NCI-H524 treated with DMSO at 0.1 percent for 48 hours (cell line): ENCODE data around the gene SH3BGRL2.
"Not testable (repeated sequence)": the region's sequence is repeated elsewhere in the genome, so short reads cannot be mapped to it uniquely, and the experiment has no call there.

Experiments
- DNase-seq: peaks from one replicate; lab custom pipeline; 2025; lab: John Stamatoyannopoulos, UW

The SH3BGRL2 gene

GRCh38 chr6:79614326-79615305, 16.5 kb upstream of the SH3BGRL2 start:
- no peak for DNase-seq

- DNase-seq: no peak
Measured at GRCh38 chr6:79617518-79617941, 13.6 kb upstream of the SH3BGRL2 start.

GRCh38 chr6:79618425-79618824, 12.7 kb upstream of the SH3BGRL2 start:
- DNase-seq: not testable (repeated sequence)

DNA sequence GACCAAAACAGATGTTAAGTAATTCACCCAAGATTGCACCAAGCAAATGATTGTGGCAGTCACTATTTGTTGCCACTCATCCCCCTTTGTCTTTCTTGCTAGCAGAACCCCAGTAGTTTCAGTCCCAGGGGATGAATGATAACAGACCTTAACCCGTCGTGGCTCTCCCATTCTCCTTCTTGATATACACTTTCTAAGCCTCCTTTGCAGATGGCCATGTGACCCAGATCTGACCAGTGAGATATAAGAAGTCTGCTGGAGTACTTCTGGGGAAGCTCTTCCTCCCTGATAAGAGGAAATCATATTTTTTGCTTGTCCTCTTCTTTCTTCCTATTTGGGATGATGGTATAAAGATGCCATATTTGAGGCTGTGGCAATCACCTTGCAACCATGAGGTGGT, 9.6 kb upstream of the SH3BGRL2 start:
- no peak for DNase-seq

GRCh38 chr6:79622364-79622763, 8.8 kb upstream of the SH3BGRL2 start:
- no peak for DNase-seq

DNA sequence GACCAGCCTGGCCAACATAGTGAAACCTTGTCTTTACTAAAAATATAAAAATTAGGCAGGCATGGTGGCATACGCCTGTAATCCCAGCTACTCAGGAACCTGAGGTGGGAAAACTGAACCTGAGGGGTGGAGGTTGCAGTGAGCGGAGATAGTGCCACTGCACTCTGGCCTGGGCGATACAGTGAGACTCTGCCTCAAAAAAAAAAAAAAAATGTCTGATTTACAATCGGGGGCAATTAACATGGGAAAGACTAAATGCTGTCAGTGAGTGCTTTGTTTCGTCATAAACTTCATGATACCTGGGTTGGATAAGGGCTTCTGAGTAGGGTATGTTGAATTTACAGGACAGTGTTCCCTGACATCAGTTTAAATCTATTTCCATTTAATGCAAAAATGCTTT, 8.0 kb upstream of the SH3BGRL2 start:
- no peak for DNase-seq

DNA sequence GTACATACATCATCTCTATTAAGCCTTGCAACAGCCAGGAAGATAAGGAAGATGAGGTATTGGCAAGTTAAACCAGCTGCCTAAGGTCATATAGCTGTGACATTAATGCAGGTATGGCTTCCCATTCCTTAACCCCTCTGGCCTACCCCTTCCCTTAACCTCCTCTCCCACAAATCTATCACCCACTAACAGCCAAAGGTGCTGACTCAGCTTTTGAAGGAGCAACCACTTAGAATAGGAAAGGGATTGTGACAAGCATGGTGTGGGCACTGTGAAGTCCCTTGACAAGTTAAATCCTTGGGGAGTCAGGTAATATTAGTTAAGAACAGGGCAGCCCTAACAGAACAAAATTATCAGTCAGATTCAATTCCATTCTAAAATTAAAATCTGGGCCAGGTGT, 5.4 kb upstream of the SH3BGRL2 start:
- DNase-seq: no peak

GRCh38 chr6:79626811-79627210, 4.3 kb upstream of the SH3BGRL2 start:
- DNase-seq: no peak

- DNase-seq: no peak
Measured at GRCh38 chr6:79627422-79627821, 3.7 kb upstream of the SH3BGRL2 start.

DNA sequence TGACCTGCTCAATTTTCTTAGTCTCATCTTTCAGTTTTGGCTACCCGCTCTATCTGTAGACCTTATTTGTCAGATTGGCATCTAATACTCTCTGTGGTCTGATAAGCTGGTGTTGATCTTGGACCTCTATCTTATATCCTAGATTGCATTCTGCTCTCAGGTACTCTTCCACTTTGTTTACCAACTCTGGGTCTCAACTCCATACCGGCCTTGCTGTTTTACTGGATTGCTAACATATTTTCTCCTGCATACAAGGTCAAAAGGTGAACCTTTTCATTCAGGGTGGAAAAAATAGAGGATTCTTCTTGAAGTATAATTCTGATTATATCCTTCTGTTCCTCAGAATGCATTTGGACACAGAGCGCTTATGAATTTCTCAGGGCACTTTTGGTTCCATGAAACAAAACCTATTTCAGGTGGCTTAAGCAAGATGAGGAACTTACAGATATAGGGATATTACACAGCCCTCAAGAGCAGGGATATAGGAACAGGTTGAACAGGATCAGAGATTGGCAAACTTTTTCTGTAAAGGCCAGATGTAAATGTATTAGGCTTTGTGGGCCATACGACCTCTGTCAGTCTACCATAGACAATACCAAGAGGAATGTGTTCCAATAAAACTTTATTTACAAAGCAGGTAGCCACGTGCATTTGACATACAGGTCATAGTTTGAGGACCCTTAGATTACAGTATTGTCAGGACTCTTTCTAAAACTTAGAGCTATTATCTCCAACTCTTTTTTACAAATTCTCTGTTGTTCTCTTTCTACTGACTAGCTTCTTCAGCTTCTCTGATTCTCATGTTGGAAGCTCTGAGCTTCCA, 2.5 kb upstream of the SH3BGRL2 start:
- no peak for DNase-seq

DNA sequence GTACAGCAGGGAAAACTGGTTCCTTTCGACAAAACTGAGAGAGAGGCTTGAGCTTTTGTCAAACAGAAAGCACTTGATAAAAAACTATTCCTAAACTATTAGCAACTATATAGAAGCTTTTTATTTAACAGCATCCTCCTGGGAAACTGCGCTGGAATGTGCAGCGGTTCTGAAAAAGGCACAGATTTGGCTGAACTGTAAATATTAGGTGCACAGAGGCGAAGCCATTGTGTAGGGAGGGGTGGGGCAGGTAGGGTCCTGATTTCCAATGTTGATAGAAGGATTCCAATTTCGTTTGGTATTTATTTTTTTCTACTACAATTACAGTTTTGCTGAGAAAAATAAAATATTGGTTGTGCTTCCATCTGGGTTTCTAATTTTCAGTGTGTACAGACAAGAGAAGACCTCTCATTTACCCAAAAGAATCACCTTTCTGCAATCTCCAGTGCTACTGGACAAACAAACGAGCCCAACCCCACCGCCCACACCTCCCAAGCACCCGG, 698 bp upstream of the SH3BGRL2 start:
- no peak for DNase-seq

DNA sequence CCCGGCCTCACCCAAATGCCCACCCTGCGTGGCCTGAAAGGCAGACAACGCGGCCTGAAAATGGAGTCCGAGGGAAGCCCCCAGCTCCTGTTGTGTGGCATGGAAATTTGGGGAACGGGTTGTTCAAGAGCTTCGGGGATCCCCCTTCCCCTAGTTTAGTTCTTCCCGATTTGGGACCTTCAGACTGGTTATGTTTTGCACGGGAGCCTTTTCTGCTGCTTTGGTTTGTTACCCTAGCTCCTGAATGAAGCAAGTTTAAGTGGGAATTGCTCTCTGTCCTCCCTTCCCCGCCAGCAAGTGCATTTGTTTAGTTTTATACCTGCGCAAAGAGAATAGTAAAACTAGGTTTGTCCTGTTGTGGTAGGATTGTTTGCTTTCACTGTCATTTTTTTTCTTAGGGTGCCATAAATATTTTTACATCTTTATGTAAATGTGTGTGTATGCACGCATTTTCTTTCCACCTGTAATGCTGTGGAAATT, 604 bp downstream of the SH3BGRL2 start:
- DNase-seq: no peak

- DNase-seq: no peak
Measured at GRCh38 chr6:79632580-79632979, 1.5 kb downstream of the SH3BGRL2 start.

DNA sequence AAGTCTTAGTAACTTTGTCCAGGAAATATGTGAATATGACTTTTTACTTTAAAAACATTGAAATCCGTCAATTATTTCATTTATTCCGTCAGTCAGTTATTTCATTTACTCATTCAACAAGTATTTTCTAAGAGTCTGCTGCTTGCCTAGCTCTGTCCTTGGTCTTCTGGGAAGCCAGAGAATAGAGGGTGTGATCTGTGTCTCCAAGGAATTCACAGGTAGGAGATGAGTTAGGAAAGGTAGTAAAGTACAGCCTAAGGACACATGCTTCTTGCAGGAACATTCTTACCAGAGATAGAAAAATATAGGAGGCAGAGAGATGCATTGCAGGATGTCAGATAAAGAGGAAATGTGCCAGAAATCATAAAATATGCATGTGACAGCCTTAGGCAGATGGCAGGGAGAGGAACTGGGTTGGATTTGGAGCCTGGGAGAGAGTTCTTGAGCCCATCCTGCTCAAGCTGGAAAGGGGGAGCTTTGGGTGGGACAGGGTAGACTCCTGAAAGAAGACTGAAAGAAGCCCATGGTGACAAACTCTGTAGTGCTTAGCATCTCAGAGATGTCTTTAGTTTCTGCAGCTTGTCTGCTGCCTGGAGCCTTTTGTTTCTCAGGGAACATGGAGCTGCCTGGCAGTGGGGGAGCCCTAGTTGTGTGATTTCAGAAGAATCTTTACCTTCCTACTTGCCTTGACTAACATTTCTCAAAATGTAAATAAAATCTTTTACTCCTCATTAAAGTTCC, 3.5 kb downstream of the SH3BGRL2 start:
- DNase-seq: no peak

DNA sequence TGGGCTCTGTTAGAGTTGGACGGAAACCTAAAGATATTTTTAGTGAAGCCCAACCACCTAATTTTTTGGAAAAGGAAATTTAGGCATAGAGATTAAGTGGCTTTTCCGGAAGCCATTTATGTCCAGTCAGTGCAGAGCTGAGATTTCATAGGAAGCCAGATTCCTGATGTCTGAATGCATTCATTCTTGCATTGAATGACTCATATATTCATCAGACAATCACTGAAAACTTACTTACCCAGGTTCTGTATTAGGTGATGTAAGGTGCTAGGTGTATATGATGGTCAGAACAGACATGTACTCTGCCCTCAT, 4.1 kb downstream of the SH3BGRL2 start:
- no peak for DNase-seq

- DNase-seq: no peak
Measured at GRCh38 chr6:79636673-79637072, 5.5 kb downstream of the SH3BGRL2 start.

DNA sequence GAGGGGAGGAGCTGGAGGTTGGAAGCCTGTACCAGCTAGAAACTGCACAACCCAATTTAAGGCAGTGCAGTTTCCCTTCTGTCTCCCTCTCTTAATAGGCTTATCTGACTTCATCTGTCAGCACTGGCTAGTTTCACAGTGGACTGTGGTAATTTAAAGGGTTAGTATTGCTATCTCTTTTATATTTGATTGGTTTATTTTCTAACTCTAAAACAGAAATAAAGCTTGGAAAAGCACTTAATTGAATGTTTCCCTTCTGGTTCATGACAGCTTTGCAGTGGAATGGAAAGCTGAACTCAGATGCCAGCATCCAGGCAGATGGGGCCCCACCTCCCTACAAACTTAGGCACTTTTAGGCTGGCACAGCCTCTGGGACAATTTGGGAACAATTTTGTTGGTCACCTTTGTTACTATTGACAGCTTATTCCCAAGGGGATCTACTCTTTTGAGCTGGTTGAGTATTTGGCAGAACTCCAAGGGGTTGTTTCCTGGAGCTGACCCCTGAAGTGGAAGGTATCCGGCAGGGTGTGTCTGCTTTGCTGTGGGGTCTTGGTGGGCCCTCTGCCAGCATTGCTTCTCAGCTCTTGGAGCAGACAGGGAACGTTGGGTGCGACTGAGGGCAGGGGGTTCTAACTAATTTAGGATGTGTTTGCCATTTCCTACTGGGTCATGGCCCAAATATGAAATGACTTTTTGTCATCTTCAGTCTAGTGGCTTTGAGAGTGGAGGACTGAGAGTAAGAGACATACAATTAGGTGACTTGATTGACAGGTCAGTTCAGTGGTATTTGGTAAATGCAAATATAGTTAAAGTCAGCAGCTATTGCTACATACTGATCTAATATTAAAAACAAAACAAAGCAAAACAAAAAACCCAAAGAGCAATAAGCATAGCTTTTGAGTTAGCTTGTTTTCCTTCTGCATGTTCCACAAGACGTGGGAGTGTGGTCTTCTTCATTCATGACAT, 9.3 kb downstream of the SH3BGRL2 start:
- DNase-seq: no peak

DNA sequence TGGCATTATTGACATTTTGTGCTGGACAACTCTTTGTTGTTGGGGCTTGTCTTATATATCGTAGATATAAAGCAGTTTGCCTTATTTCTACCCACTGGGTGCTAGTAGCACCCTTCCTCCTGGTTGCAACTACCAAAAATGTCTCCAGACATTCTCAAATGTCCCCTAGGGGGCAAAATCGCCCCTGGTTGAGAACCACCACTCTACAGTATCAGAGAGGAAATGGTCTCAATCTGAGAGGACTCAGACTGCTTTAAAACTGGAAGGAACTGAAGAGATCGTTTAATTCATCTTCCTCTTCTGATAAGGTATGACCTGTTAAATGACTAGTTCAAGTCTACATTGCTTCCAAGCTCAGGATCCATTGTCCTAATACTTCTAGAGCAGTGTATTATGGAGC, 14.9 kb downstream of the SH3BGRL2 start:
- DNase-seq: no peak

DNA sequence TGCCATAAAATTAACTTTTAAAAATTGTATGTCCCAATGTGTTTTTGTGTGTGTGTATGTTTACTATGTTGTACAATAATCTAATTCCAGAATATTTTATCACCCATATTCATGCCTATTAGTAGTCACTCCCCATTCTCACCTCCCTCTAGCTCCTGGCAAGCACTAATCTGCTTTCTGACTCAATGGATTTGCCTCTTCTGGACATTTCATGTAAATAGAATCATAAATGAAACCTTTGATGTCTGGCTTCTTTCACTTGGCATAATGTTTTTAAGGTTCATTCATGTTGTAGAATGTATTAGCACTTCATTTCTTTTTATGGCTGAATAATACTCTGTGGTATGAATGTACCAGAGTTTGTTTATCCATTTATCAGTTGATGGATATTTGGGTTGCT, 15.4 kb downstream of the SH3BGRL2 start:
- DNase-seq: no peak

GRCh38 chr6:79647741-79648140, 16.6 kb downstream of the SH3BGRL2 start:
- DNase-seq: no peak

DNA sequence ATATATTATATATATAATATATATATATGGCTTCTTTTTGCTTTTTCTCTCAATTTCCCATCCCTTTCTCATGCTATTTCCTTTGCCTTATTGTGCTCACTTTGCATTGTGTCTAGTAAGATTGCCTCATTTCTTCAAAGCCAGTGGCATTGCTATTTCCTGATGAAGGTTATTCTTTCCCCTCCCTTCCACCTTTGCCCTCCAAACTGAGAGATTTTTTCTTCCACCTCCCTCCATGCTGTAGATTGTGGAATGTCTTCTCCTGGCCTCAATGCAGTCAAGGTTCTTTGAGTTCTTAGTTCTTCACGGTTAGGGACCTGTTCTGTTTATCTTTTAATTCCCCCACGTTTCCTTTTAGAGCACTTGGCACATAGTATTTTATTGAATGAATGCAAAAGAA, 17.2 kb downstream of the SH3BGRL2 start:
- no peak for DNase-seq
